Fibroblast of mammary gland (primary cell): ENCODE results near the gene CCDC148.

Experiments
- DNase-seq: peaks from one replicate; pipeline ENCODE4 v3.0.0-alpha.2; 2010; ENCODE audit warnings: low read depth
- H3K4me3 ChIP-seq: 2 replicates; pipeline ENCODE4 v1.5.1; 2011; ENCODE audit warnings: low read depth, mild to moderate bottlenecking, low read length, moderate library complexity; ENCODE audit not compliant: control insufficient read depth
- CTCF ChIP-seq: conservative IDR thresholded peaks from 2 replicates; pipeline ENCODE4 v1.5.1; 2011; ENCODE audit warnings: low read depth, low read length, inconsistent platforms; ENCODE audit not compliant: control insufficient read depth, insufficient read depth

Gene CCDC148

GRCh38 chr2:158391876-158392275 is 64.7 kb downstream of the CCDC148 start:
- DNase-seq = peak; percentile 25
- no peak for TF ChIP-seq CTCF
- no peak overlapping the region for H3K4me3 ChIP-seq

- TF ChIP-seq CTCF = no peak
- no peak for DNase-seq
- H3K4me3 ChIP-seq = no peak overlapping the region
These were observed 65.2 kb downstream of the CCDC148 start for GRCh38 chr2:158391361-158391760.

- TF ChIP-seq CTCF = no peak
- DNase-seq = no peak
- H3K4me3 ChIP-seq = no peak overlapping the region
These were observed 68.4 kb downstream of the CCDC148 start for GRCh38 chr2:158388159-158388558.

- H3K4me3 ChIP-seq = no peak overlapping the region
- no peak for DNase-seq
- TF ChIP-seq CTCF = no peak
These were observed 70.9 kb downstream of the CCDC148 start for GRCh38 chr2:158385646-158386045.

- no peak for DNase-seq
- TF ChIP-seq CTCF = no peak
- H3K4me3 ChIP-seq = no peak overlapping the region
These were observed 74.6 kb downstream of the CCDC148 start for GRCh38 chr2:158381978-158382377.

- H3K4me3 ChIP-seq = no peak overlapping the region
- no peak for TF ChIP-seq CTCF
- DNase-seq = no peak
These were observed 75.3 kb downstream of the CCDC148 start for GRCh38 chr2:158381205-158381604.

- H3K4me3 ChIP-seq = no peak overlapping the region
- no peak for TF ChIP-seq CTCF
- no peak for DNase-seq
These were observed 75.8 kb downstream of the CCDC148 start for GRCh38 chr2:158380746-158381145.
